Natural killer cell (primary cell): Measurements from ENCODE around the gene MAD2L2. TPM values are rescaled to one million over a fixed set of nuclear protein-coding genes. Genes with fewer than 3 reads are reported as not detected.
A peak's percentile ranks its signal among the peaks of the same experiment; 100 is the strongest.
"Not testable (repeated sequence)": the region's sequence is repeated elsewhere in the genome, so short reads cannot be mapped to it uniquely, and the experiment has no call there.

Source experiments
- ATAC-seq, 3 donors: fragments of 150-1000 bp in 2 of 3; fragments of 200-7000 bp in 1 of 3; cut with Tn5 transposase; 1 replicate in 1 of 3; 2 replicates in 2 of 3; pipeline ENCODE4 v1.10.0; 2021; ENCODE audit warnings: mild to moderate bottlenecking in 2 of 3, moderate library complexity in 2 of 3
- DNase-seq, 2 donors: peaks; one replicate each; pipeline versions ENCODE4 v3.0.0 to v3.0.0-alpha.2; 2013 to 2021; ENCODE audit warnings: mixed read lengths in 1 of 2
- H3K27ac ChIP-seq: one replicate; pipeline ENCODE4 v1.5.1; 2013; ENCODE audit warnings: mild to moderate bottlenecking, low read length
- H3K27me3 ChIP-seq: one replicate; pipeline ENCODE4 v1.6.1; 2013; ENCODE audit warnings: low read length; ENCODE audit not compliant: control insufficient read depth, insufficient read depth
- H3K36me3 ChIP-seq: one replicate; pipeline ENCODE4 v1.6.1; 2013; ENCODE audit warnings: low read length; ENCODE audit not compliant: control insufficient read depth, insufficient read depth
- H3K4me1 ChIP-seq: one replicate; pipeline ENCODE4 v1.6.1; 2013; ENCODE audit warnings: low read length; ENCODE audit not compliant: control insufficient read depth, insufficient read depth
- H3K4me3 ChIP-seq: one replicate; pipeline ENCODE4 v1.5.1; 2013; ENCODE audit warnings: low read length
- H3K9me3 ChIP-seq: one replicate; pipeline ENCODE4 v1.6.1; 2013; ENCODE audit warnings: low read length; ENCODE audit not compliant: control insufficient read depth, insufficient read depth
- H3K27ac Mint-ChIP-seq, 2 donors: one replicate each; pipeline ENCODE4 v1.8.0; 2022; ENCODE audit warnings: mild to moderate bottlenecking in 2 of 2, mixed read lengths in 2 of 2, moderate library complexity in 1 of 2
- H3K27me3 Mint-ChIP-seq, 2 donors: one replicate each; pipeline ENCODE4 v1.8.0; 2022; ENCODE audit warnings: low read depth in 2 of 2, mixed read lengths in 2 of 2
- H3K36me3 Mint-ChIP-seq: one replicate; pipeline ENCODE4 v1.8.0; 2022; ENCODE audit warnings: mixed read lengths
- H3K4me1 Mint-ChIP-seq, 2 donors: one replicate each; pipeline ENCODE4 v1.8.0; 2022; ENCODE audit warnings: mixed read lengths in 2 of 2
- H3K4me3 Mint-ChIP-seq: one replicate; pipeline ENCODE4 v1.8.0; 2022; ENCODE audit warnings: mild to moderate bottlenecking, moderate library complexity, mixed read lengths
- H3K9me3 Mint-ChIP-seq, 2 donors: one replicate each; pipeline ENCODE4 v1.8.0; 2022; ENCODE audit warnings: mixed read lengths in 2 of 2
- CTCF ChIP-seq: fragments of 200-600 bp; IDR thresholded peaks from one replicate; pipeline ENCODE4 v1.8.0; 2022; ENCODE audit warnings: antibody characterized with exemption
- WGBS: methylation state at CpG from one replicate; pipeline ENCODE4 v1.1.7; 2013; ENCODE audit warnings: missing lambda C conversion rate; ENCODE audit not compliant: insufficient coverage; 5-methylcytosine and 5-hydroxymethylcytosine counted together
- intact Hi-C: fragments of 100-400 bp; cut with micrococcal nuclease; formaldehyde crosslinking; loops from one replicate; pipeline ENCODE4 v1.14.2; 2022
- total RNA-seq, 4 donors: library from RNA; stranded (reverse); fragments of 120-200 nt in 1 of 4; gene quantifications; one replicate each; pipeline versions ENCODE4 v1.2.3 to v1.2.4, GENCODE V29; 2013 to 2022

Gene MAD2L2
- total RNA-seq, 3 donors from 2014 or later (not counting 1 experiment from before 2014, with no cell fraction given): 50.6 to 66.0 (median 60.4) TPM

GRCh38 chr1:11642418-11643017 is 38.4 kb downstream of the MAD2L2 start:
- not testable (repeated sequence) for H3K27me3 ChIP-seq, H3K4me3 Mint-ChIP-seq, H3K9me3 Mint-ChIP-seq, H3K9me3 ChIP-seq, H3K27ac Mint-ChIP-seq, H3K36me3 ChIP-seq, H3K27me3 Mint-ChIP-seq, H3K36me3 Mint-ChIP-seq, H3K4me3 ChIP-seq, H3K4me1 ChIP-seq, H3K4me1 Mint-ChIP-seq, H3K27ac ChIP-seq
- WGBS: 51% methylated on average over 17 of the region's 18 CpGs
- intact Hi-C loops: loop anchor here (1.0 to 5.0 kb wide), 4 partner anchors 305 to 605 kb away; no protein-coding TSS in a partner anchor
- peak; percentile 84 to 88 (median 88) for ATAC-seq
- peak; percentile 61 to 88 for DNase-seq
- peak; percentile 87 for TF ChIP-seq CTCF

DNA sequence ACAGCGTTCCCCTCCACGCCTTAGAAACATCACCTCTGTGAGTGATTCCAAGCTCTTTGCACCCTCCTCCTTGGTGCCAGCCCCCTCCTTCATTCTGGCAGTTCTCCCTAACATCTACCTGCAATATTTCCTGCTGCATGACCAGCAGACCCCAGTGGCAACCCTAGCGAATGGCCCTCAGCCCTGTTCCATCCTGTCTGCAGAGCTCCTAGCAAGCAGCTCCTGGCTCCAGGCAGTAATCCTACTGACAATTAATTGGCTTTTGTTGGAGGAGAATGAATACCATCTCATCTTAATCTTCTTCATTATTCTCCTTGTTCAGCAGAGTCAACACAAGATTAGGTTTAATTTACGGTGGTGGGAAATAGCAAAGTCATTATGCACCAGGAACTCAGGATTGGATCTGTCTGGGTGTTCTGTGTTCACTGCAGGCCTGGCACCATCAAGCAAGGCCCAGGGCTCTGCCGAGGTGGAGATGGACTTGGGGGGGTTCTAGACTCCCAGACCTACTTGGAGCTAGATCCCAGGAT is 39.1 kb downstream of the MAD2L2 start:
- no peak overlapping the region for H3K4me3 Mint-ChIP-seq

DNA sequence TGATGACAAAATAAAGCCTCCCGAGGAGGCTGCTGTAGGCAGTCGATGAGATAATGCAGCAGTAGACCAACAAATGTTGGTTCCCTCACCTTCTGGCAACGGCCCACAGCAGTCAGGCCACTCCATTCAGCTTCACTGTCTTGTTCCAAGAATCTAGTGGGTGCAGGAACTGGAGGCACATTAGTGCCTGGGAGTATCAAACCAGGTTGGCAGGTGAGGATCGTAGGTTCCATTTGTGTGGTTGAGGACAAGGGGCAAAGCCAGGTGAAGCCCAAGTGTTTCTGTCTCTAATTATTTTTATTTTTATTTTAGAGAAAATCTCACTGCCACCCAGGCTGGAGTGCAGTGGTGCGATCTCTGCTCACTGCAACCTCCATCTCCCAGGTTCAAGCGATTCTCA is 40.0 kb downstream of the MAD2L2 start:
- intact Hi-C loops: loop anchor here (5.0 kb wide), 1 partner anchor 304 kb away; no protein-coding TSS in a partner anchor
- Mint-ChIP-seq H3K9me3 (no peaks in the 10 kb centered on the region), H3K36me3 (no peaks in the 10 kb centered on the region), H3K4me3 (no peak overlapping the region), H3K27ac (no peak overlapping the region), H3K27me3 (peaks cover 1 to 8% of the 10 kb centered on the region in 2 donors), H3K4me1 (peaks cover 0 to 4% of the 10 kb centered on the region in 2 donors)
- no peak for ATAC-seq
- H3K4me1 ChIP-seq: no peaks in the 10 kb centered on the region
- 77% methylated on average over 6 of the region's 6 CpGs for WGBS
- H3K27ac ChIP-seq: no peak overlapping the region
- H3K9me3 ChIP-seq: no peaks in the 10 kb centered on the region
- H3K27me3 ChIP-seq: peaks cover 4% of the 10 kb centered on the region
- H3K36me3 ChIP-seq: no peaks in the 10 kb centered on the region
- no peak for TF ChIP-seq CTCF
- no peak for DNase-seq
- H3K4me3 ChIP-seq: no peak overlapping the region

More for the DNA sequence above, 39.1 kb downstream of the MAD2L2 start:
- no peaks in the 10 kb centered on the region for H3K36me3 ChIP-seq
- TF ChIP-seq CTCF: no peak
- 56% methylated on average over 5 of the region's 5 CpGs for WGBS
- ATAC-seq (no peak), DNase-seq (no peak)
- no peak overlapping the region for H3K4me3 ChIP-seq
- peaks cover 4% of the 10 kb centered on the region for H3K27me3 ChIP-seq
- no peaks in the 10 kb centered on the region for H3K9me3 ChIP-seq
- Mint-ChIP-seq H3K4me1 (peaks cover 0 to 9% of the 10 kb centered on the region in 2 donors), H3K36me3 (no peaks in the 10 kb centered on the region), H3K27me3 (no peaks in the 10 kb centered on the region), H3K9me3 (no peaks in the 10 kb centered on the region), H3K27ac (no peak overlapping the region)
- no peaks in the 10 kb centered on the region for H3K4me1 ChIP-seq
- intact Hi-C loops: loop anchor here (1.0 to 5.0 kb wide), 4 partner anchors 305 to 605 kb away; no protein-coding TSS in a partner anchor
- H3K27ac ChIP-seq: no peak overlapping the region
